Muscle of leg (tissue), 11 donors: ENCODE measurements around the gene EXOC4. TPM values are rescaled to one million over a fixed set of nuclear protein-coding genes. Genes with fewer than 3 reads are reported as not detected.
A peak's percentile ranks its signal among the peaks of the same experiment; 100 is the strongest.

ENCODE experiments used
- DNase-seq: peaks from one replicate; pipeline ENCODE4 v3.0.0; 2013
- H3K27ac ChIP-seq: one replicate; pipeline ENCODE4 v1.5.1; 2013; ENCODE audit warnings: mild to moderate bottlenecking, low read length, control low read depth
- H3K27me3 ChIP-seq: one replicate; pipeline ENCODE4 v1.6.1; 2013; ENCODE audit warnings: low read length; ENCODE audit not compliant: control insufficient read depth, insufficient read depth
- H3K36me3 ChIP-seq: one replicate; pipeline ENCODE4 v1.6.1; 2013; ENCODE audit warnings: low read length; ENCODE audit not compliant: control insufficient read depth, insufficient read depth
- H3K4me1 ChIP-seq: one replicate; pipeline ENCODE4 v1.6.1; 2013; ENCODE audit warnings: low read length; ENCODE audit not compliant: control insufficient read depth, insufficient read depth
- H3K4me3 ChIP-seq: one replicate; pipeline ENCODE4 v1.5.1; 2013; ENCODE audit warnings: low read length, control low read depth
- H3K9me3 ChIP-seq: replicated peaks from 2 replicates; pipeline ENCODE4 v1.6.1; 2013; ENCODE audit warnings: low read depth, low read length; ENCODE audit not compliant: control insufficient read depth
- WGBS: methylation state at CpG from one replicate; pipeline ENCODE4 v1.1.5; 2013; ENCODE audit warnings: missing lambda C conversion rate; ENCODE audit not compliant: insufficient coverage; 5-methylcytosine and 5-hydroxymethylcytosine counted together
- polyA plus RNA-seq, 8 donors: library from polyadenylated mRNA; unstranded; fragments of 120-200 nt; gene quantifications; one replicate each; pipeline versions ENCODE4 v1.2.1 to v1.2.3, GENCODE V29; 2013; ENCODE audit warnings: inconsistent platforms in 1 of 8, low replicate concordance in 1 of 8; ENCODE audit not compliant: insufficient read length in 8 of 8, insufficient read depth in 1 of 8
- total RNA-seq: library from RNA; stranded (reverse); fragments of 120-200 nt; gene quantifications from one replicate; pipeline ENCODE4 v1.2.4, GENCODE V29; 2013

Gene EXOC4
- total and polyA plus RNA-seq, 9 donors: 37.3 to 64.9 (median 41.1) TPM

- no peaks in the 10 kb centered on the region for H3K4me1 ChIP-seq
- WGBS: no CpG with 5 or more reads among the region's 2 CpGs
Observed at GRCh38 chr7:133971625-133972024, 718.7 kb downstream of the EXOC4 start.

GRCh38 chr7:133973710-133974109 is 720.8 kb downstream of the EXOC4 start:
- Histone ChIP-seq H3K27me3 (no peaks in the 10 kb centered on the region), H3K4me1 (peaks cover 2% of the 10 kb centered on the region), H3K36me3 (no peaks in the 10 kb centered on the region), H3K9me3 (peaks cover 2% of the 10 kb centered on the region), H3K4me3 (no peak overlapping the region), H3K27ac (no peak overlapping the region)
- DNase-seq: no peak
- WGBS: no CpG with 5 or more reads among the region's 2 CpGs

More at GRCh38 chr7:133971625-133972024, 718.7 kb downstream of the EXOC4 start:
- Histone ChIP-seq H3K27ac (no peak overlapping the region), H3K9me3 (peaks cover 2% of the 10 kb centered on the region), H3K27me3 (no peaks in the 10 kb centered on the region), H3K36me3 (no peaks in the 10 kb centered on the region), H3K4me3 (no peak overlapping the region)
- DNase-seq: no peak

- no peak for DNase-seq
- H3K27me3 ChIP-seq: no peaks in the 10 kb centered on the region
- H3K36me3 ChIP-seq: no peaks in the 10 kb centered on the region
- peaks cover 2% of the 10 kb centered on the region for H3K4me1 ChIP-seq
- no peaks in the 10 kb centered on the region for H3K9me3 ChIP-seq
- H3K4me3 ChIP-seq: no peak overlapping the region
- no peak overlapping the region for H3K27ac ChIP-seq
Observed at GRCh38 chr7:133975130-133975529, 722.3 kb downstream of the EXOC4 start.

DNA sequence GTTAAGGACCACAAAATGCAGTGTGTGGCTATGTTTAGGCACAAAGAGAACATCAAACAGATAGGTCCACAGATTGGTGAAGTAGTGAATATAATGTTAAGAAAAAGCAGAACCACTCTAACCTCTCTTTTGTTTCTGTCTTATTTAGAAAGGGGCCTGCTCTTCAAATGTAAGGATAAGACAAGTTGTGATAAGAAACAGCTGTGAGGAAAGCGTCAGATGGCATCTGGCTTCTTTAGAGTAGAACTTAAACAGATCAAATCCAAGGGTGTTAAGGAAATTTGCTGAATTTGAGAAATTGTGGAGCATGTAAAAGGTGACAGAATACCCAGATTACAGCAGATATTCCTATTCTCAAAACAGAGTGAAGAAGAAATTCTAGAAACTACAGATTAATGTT is 723.3 kb downstream of the EXOC4 start:
- WGBS: no CpG with 5 or more reads among the region's 1 CpG
- Histone ChIP-seq H3K4me3 (no peak overlapping the region), H3K9me3 (no peaks in the 10 kb centered on the region), H3K27ac (no peak overlapping the region), H3K4me1 (peaks cover 2% of the 10 kb centered on the region), H3K27me3 (no peaks in the 10 kb centered on the region), H3K36me3 (no peaks in the 10 kb centered on the region)
- no peak for DNase-seq

DNA sequence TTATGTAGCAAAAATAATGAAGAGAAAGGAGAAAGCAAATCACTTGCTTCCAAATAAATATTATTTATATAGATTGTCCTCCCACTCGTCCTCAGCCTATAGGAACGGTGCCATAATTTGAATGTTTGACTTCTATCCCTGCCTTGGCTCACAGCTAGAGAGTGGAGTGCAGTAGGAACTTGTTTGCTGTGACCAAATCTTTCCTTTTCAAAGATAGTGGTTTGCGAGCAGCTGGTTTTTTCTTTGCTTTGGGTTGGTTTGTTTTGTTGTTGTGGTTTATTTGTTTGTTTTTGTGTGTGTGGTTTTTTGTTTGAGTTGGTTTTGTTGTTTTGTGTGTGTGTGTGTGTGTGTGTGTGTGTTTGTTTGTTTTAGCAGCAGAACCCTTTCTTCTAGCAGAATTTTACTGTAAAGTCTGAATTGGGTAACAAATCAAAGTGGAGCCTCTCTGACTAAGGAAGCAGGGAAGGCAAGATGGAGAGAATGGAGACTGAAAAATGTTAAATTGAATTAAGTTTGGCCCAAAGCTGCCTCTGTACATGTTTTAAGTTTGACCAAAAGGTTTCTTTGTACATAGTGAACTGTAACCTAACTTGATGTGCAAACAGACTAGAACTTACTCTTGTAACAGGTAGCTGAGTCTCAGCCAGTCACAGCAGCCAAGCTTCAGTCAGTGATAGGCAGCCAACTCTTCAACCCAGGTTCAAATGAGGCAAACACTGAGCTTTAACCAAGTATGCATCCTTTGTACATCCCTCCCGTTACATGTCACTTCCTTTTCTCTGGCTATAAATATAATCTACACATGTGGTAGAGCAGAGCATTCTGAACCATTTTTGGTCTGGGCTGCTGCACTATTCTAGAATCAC is 724.8 kb downstream of the EXOC4 start:
- Histone ChIP-seq H3K9me3 (no peaks in the 10 kb centered on the region), H3K36me3 (no peaks in the 10 kb centered on the region), H3K4me3 (no peak overlapping the region), H3K27ac (no peak overlapping the region), H3K27me3 (no peaks in the 10 kb centered on the region), H3K4me1 (peaks cover 2% of the 10 kb centered on the region)
- DNase-seq: peak; percentile 31
- 80% methylated on average over 2 of the region's 4 CpGs for WGBS

DNA sequence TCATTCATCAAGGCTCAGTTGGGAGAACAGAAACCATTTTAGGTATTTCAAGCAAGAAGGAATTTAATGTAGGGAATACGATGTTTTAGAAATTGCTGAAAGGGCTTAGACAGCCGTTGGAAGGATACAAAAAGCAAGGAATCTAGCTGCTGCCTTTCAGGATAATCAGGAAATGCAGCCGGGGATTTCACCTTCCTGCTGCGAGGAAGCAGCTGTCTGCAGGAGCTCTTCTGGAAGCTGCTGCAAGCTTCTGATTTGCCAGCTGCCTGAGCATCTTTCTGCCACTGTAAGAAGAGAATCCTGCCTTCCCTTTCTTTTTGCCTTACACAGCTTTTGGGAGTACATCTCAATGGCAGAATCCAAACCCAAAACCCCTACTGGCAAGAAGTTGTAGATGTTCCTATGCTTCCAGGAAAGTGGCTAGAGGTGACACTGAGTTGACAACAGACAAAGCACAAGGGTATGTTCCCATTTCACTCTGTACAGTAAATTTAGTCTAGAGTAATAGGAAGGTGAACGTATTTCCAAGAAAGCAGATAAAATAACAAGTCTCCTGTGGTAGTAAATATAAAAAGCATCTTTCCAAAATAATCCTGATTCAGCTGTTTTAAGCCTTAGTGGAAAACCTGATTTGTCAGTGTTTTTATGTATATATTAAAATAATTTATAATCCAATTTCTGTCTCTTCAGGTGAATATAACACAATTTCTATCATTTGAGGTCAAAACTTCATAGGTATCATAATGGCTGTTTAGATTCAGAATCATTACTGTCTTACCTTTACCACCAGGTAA is 725.8 kb downstream of the EXOC4 start:
- WGBS: 23% methylated on average over 4 of the region's 5 CpGs
- H3K27ac ChIP-seq: no peak overlapping the region
- no peaks in the 10 kb centered on the region for H3K27me3 ChIP-seq
- H3K9me3 ChIP-seq: no peaks in the 10 kb centered on the region
- DNase-seq: peak; percentile 19
- H3K4me3 ChIP-seq: no peak overlapping the region
- peaks cover 2% of the 10 kb centered on the region for H3K4me1 ChIP-seq
- no peaks in the 10 kb centered on the region for H3K36me3 ChIP-seq

GRCh38 chr7:133980804-133981203 is 727.9 kb downstream of the EXOC4 start:
- no peaks in the 10 kb centered on the region for H3K36me3 ChIP-seq
- no peaks in the 10 kb centered on the region for H3K9me3 ChIP-seq
- no peak for DNase-seq
- no CpG with 5 or more reads among the region's 1 CpG for WGBS
- H3K4me3 ChIP-seq: no peak overlapping the region
- peaks cover 2% of the 10 kb centered on the region for H3K4me1 ChIP-seq
- no peaks in the 10 kb centered on the region for H3K27me3 ChIP-seq
- H3K27ac ChIP-seq: no peak overlapping the region

GRCh38 chr7:133983685-133984419 is 731.0 kb downstream of the EXOC4 start:
- no peaks in the 10 kb centered on the region for H3K9me3 ChIP-seq
- no peaks in the 10 kb centered on the region for H3K27me3 ChIP-seq
- peak; percentile 76 for DNase-seq
- 0% methylated on average over 1 of the region's 6 CpGs for WGBS
- no peaks in the 10 kb centered on the region for H3K36me3 ChIP-seq
- no peaks in the 10 kb centered on the region for H3K4me1 ChIP-seq
- no peak overlapping the region for H3K27ac ChIP-seq
- no peak overlapping the region for H3K4me3 ChIP-seq

DNA sequence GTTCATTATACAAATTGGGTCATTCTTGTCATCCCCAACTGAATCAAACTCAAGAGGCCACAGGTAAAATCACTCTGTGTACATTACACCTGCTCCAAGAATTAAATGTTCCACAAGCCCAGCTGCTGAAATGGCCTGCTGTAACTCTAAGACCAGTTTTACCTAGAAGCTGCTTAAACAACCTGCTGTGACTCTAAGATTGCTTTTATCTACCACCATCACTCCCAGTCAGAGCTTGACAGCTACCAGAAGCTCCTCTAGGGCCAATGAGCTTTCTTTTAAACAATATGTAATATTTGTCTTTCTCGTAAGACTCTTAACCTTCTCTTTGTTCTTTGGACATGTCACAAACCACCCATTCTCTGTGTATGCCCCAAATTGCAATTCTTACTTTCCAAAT is 732.4 kb downstream of the EXOC4 start:
- WGBS: no CpG with 5 or more reads among the region's 1 CpG
- Histone ChIP-seq H3K27me3 (no peaks in the 10 kb centered on the region), H3K27ac (no peak overlapping the region), H3K9me3 (no peaks in the 10 kb centered on the region), H3K4me1 (no peaks in the 10 kb centered on the region), H3K36me3 (no peaks in the 10 kb centered on the region), H3K4me3 (no peak overlapping the region)
- no peak for DNase-seq

GRCh38 chr7:133987582-133987981 is 734.7 kb downstream of the EXOC4 start:
- H3K27ac ChIP-seq: no peak overlapping the region
- no CpG with 5 or more reads among the region's 2 CpGs for WGBS
- H3K9me3 ChIP-seq: no peaks in the 10 kb centered on the region
- H3K27me3 ChIP-seq: no peaks in the 10 kb centered on the region
- DNase-seq: no peak
- H3K4me1 ChIP-seq: no peaks in the 10 kb centered on the region
- H3K4me3 ChIP-seq: no peak overlapping the region
- H3K36me3 ChIP-seq: no peaks in the 10 kb centered on the region
